RWPE1 (cell line): ENCODE data around the gene ARPIN.
"Not testable (repeated sequence)": the region's sequence is repeated elsewhere in the genome, so short reads cannot be mapped to it uniquely, and the experiment has no call there.

Experiments
- CTCF ChIA-PET: fragments of 350-600 bp; sonication (Branson Sonifier 250); formaldehyde crosslinking; extraction: SDS; loops from one replicate; lab custom pipeline; 2021; lab: Yijun Ruan, JAX
- POLR2A ChIA-PET: fragments of 400-600 bp; formaldehyde crosslinking; extraction: SDS; loops from one replicate; lab custom pipeline; 2020; ENCODE audit warnings: antibody characterized with exemption; ENCODE audit not compliant: low non-redundant PET; lab: Yijun Ruan, JAX
- DNase-seq: peaks from one replicate; pipeline ENCODE4 v3.0.0; 2012; ENCODE audit warnings: low spot score
- H3K27ac ChIP-seq: fragments of 450-650 bp; 2 replicates; pipeline ENCODE4 v1.5.1; 2017
- CTCF ChIP-seq: fragments of 450-650 bp; conservative IDR thresholded peaks from 2 replicates; pipeline ENCODE4 v1.5.1; 2017; ENCODE audit warnings: low read depth, mild to moderate bottlenecking

Gene ARPIN

DNA sequence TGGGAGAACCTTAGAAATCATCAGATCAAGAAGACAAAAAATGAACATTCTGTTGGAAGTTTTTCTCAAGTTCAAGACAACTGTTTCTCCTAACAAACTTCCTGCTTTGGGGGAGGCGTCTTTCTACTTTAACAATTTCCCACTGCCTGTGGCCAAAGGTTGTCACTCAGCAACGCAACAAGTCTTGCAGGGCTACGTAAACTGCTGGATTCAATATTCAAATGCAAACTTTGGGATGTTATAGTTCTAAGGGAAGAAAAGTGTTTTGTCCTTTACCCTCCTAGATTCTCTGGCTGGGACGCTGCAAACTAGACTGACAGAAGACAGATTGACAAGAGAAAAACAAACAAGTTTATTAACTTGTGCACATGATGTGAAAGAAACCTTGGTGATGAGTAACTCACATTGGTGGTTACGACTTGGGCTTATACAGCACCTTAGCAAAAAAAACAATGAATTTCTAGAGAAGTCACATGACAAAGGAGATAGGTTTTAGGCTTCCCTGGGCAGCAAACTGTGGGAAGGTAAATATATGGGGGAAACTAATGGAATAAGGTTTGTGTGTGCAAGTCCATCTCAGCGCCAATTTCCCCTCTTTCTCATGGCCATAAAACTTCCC is 34.0 kb upstream of the ARPIN start:
- POLR2A ChIA-PET, result no interaction called here
- no peak overlapping the region for H3K27ac ChIP-seq

GRCh38 chr15:89943721-89944120 is 31.0 kb upstream of the ARPIN start:
- POLR2A ChIA-PET, H3K27ac ChIP-seq, DNase-seq: not testable (repeated sequence)
- CTCF ChIA-PET, result interaction anchor here (0.5 kb wide), 1 partner anchor 45 kb away, joined by 3 read pairs; no protein-coding TSS in a partner anchor

More for the DNA sequence above, 34.0 kb upstream of the ARPIN start:
- DNase-seq, result no peak
- no peak for TF ChIP-seq CTCF
- CTCF ChIA-PET, result no interaction called here

DNA sequence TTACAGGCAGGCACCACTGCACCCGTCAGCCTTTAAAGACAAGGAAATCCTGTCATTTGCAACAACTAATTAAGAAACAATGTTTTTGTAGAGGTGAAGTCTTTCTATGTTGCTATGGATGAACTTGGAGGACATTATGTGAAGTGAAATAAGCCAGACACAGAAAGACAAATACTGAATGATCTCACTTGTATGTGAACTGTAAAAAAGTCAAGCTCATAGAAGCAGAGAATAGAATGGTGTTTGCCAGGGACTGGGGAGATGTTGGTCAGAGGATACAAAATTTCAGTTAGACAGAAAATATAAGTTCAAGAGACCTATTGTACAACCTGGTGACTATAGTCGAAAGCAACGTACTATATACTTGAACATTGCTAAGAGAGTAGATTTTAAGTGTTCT is 27.2 kb upstream of the ARPIN start:
- H3K27ac ChIP-seq, result no peak overlapping the region
- ChIA-PET CTCF (interaction anchor here (0.6 kb wide), 2 partner anchors 133 to 293 kb away, joined by 4 read pairs; no protein-coding TSS in a partner anchor), POLR2A (no interaction called here)
- no peak for DNase-seq
- no peak for TF ChIP-seq CTCF

DNA sequence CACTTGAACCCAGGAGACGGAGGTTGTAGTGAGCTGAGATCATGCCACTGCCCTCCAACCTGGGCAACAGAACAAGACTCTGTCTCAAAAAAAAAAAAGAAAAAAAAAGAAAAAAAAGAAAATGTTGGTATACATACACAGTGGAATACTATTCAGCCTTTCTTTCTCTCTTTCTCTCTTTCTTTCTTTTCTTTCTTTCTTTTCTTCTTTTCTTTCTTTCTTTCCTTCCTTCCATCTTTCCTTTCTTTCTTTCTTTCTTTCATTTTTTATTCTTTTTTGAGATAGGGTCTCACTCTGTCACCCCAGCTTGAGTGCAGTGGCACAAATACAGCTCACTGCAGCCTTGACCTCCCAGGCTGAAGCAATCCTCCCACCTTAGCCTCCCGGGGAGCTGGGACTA is 26.6 kb upstream of the ARPIN start:
- POLR2A ChIA-PET, DNase-seq, H3K27ac ChIP-seq: not testable (repeated sequence)
- CTCF ChIA-PET, result interaction anchor here (0.6 kb wide), 2 partner anchors 133 to 292 kb away, joined by 4 read pairs; no protein-coding TSS in a partner anchor

DNA sequence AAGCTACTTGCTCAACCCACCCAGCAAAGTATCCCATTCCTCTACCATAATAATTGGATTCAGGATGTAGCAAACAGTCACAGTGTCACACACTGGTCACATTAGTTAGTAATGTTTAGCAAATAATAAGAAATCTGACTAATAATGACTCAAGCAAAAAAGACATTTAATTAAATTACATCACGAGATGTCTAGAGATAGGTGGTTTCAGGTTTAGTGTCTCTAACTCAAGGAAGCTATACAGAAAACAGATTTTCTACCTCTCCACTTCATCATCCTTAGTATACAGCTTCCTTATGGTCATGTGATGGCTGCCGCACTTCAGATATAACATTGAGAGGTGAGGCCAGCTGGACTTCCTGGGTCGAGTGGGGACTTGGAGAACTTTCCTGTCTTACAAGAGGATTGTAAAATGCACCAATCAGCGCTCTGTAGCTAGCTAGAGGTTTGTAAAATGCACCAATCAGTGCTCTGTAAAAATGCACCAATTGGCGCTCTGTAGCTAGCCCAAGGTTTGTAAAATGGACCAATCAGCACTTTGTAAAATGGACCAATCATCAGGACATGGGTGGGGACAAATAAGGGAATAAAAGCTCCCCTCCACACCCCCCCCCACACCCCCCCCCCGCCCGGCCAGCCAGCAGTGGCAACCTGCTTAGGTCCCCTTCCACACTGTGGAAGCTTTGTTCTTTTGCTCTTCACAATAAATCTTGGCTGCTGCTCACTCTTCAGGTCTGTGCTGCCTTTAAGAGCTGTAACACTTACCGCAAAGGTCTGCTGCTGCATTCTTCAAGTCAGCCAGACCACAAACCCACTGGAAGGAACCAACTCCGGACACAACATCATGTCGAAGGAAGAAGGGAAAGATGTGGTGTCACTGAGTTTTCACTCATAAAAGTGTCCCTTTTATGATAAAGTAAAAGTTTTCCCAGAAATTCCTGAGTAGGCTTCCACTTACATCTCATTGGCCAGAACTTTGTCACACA is 24.9 kb upstream of the ARPIN start:
- no peak for TF ChIP-seq CTCF
- H3K27ac ChIP-seq, result no peak overlapping the region
- CTCF ChIA-PET, result no interaction called here
- POLR2A ChIA-PET, result no interaction called here
- DNase-seq, result no peak

DNA sequence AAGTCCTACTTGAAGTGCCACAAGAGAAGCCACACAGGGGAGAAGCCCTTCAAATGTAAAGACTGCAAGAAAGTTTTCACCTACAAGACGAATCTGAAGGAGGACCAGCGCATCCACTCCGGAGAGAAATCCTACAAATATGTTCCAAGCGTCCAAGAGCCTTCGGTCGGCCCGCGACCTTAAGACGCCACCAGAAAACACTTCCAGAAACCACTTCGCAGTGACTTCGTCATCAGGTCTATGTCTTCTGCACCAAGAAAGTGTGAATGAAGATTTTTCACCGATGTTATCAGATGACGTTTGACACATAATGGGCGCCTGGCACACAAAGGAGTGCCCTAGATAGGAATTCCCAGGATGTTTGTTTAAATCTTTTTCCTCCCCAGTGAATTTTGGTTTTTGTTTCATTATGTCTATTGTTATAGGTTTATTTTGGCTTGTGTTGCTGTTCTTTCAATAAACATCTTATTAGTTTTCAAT is 24.1 kb upstream of the ARPIN start:
- H3K27ac ChIP-seq, result no peak overlapping the region
- CTCF ChIA-PET, result interaction anchor here (0.5 kb wide), 1 partner anchor 15 kb away, joined by 3 read pairs; no protein-coding TSS in a partner anchor
- POLR2A ChIA-PET, result no interaction called here
- no peak for DNase-seq
- TF ChIP-seq CTCF, result no peak

DNA sequence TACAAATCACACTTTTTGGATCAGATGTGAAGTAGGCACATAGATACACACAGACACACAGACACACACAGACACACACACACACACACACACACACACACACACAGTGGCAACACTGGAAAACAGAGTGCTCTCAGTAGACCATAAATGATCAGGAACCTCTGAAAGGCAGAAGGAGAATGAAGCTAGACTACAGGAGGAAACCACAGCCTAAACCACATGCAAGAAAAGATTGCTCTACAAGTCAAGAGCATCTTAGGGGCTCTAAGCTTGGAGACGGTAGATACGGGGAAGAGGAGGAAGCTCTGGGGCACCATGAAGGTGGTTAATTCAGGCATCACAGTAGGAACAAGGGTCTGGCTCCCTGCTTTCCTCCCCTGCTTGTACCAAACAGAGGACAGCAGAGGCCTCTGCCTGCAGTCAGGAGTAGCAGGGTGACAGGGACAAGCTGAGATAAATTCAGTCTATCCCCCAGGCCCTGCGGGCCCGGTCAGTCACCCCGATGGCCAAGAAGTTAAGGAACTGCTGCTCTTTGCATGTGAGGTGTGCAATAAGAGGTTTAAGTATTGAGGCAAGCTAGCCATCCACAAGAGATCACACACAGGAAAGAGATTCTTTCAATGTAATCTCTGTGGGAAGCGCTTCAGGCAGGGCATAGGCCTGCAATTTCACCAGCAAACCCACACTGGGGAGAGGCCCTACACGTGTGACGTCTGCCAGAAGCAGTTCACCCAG is 23.5 kb upstream of the ARPIN start:
- TF ChIP-seq CTCF, result no peak
- H3K27ac ChIP-seq, result no peak overlapping the region
- ChIA-PET POLR2A (no interaction called here), CTCF (interaction anchor here (0.5 to 0.6 kb wide), 2 partner anchors 15 to 1859 kb away, joined by 3 read pairs; no protein-coding TSS in a partner anchor)
- DNase-seq, result no peak
